Ammon's horn (tissue), 1 donor: ENCODE results near the gene NFATC1.

ENCODE experiments used
- DNase-seq: peaks from one replicate; pipeline ENCODE4 v3.0.0-alpha.2; 2016; ENCODE audit warnings: low spot score

The NFATC1 gene

DNA sequence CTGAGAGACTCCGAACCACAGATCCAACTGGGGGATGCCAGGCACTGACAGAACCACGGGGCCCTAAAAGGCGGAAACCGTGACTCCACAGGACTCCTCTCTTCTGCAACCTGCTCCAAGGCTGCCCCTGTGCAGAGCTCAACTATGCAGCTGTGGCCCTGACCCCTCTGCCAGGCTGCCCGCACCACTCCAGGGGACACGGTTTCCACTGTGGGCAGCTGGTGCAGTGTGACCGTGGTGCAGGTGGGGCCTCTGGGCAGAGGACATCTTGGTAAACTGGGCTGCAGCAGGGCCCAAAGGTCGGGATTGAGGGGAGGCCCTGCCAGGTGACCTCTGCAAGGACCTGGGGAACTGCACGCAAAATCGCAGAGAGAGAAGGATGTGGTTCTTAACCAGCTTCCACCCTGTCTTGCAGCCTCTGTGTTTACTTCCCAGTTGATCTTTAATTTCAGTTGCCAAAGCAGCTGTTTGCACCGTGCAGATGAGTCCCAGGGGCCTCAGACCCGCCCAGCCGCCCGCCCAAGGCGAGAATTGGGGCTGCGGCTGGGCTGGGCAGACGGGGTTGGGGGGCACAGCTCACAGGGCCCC, 179.3 kb downstream of the NFATC1 start:
- DNase-seq, result no peak

DNA sequence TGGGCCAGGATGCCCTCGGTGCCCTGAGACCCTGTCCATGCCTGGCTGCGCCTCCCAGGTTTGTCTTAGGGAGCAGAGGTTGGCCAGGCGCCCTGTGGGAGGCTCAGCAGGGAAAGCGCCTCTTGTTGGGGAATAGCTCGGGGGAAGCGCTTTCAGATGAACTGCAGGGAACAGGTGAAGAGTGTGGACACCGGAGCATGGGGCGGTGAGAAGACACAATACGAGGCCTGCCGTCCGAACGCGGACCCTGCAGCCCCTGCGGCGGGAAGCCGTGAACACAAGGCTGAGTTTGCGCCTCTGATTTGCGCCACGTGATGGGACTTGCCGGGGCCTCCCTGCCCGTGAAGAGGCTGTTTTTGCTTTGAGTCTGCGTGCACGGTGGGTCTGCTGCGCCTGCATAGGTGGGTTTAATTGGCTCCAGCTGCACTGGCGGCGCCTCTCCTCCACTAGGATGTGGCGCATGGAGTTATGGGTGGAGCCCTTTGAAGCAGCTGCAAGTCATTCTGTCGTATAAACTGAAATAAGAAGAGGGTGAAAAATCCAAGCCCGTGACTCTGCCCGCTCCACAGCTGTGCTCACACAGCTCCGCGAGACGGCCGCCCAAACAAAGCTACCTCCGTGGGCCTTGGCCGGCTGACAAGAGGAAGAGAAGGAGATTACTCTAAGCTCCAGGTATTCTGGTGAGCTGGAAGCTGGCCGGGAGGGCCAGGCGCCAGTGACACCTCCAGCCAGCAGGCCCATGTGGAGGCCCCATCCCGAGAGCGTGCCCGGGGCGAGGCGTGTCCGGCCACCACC, 180.4 kb downstream of the NFATC1 start:
- no peak for DNase-seq

DNA sequence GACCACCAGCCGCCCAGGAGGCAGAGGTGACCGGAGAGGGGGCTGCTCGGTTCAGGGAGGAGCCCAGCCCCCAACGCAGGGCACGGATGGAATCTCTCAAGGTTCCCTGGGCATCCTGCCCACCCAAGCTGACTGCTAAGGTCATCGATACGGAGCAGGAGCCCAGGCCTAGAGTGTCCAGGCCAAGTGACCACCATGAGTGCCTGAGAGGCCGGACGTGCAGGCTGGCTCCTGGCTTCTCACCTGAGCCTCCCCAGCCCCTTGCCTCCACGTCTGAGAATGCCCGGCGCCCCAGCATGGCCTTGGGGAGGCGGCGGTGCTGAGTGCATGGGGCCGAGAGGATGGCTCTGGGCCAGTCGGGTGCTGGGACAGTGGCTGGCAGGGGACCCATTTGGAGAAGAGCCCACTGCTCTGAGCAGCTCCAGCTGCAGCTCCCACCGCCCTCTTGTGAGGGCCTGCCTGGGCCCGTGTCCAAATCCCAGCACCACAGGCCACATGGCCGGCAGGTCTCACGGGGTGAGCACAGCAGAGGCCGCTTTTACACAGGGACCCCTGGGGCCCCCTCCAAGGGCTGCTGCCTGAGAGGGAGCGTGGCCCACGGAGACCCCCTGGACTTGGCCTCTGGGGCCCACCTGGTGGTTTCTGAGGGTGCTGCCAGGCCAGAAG, 181.1 kb downstream of the NFATC1 start:
- peak; percentile 93 for DNase-seq

DNA sequence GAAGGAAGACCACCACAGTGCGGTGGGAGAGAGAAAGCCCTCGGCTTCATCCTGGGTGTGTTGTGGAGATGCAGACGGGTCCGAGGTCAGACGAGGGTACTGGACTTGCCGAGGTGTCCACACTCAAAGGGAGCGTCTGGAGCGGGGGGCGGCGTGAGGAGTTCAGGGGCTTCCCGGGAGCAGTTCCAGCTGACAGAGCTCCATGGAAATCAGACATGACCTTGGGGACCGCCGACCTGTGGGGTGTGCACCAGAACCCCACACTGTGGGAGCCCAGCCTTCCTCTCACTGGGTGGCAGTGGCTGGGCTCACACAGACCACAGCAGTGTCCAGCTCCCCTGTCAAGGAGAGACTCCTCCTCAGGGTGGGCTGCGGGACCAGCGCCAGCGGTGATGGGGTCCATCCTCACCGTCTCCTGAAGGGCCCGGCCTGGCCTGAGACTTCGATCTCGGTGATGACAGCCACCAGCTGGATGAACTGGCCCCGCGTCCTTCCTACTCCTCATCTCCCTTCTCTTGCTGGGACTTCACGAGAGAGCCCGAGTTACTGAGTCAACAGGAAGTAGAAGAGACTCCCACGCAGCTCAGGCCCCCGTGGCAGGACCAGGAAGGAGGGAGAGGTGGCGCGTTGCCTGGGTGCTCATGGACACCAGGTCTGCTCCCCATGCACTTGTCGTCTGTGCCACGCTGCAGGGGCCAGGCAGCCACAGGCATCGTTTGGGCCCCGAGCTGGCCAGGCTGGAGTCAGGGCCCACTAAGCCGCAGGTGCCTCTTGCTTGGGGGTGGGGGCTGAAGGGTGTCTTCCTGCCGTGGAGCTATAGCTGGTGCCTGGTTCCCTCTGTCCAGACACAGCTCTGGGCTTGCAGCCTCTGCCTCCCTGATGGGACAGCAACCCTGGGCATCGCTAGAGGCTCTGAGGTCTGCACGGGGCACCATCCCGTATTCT, 182.0 kb downstream of the NFATC1 start:
- no peak for DNase-seq

DNA sequence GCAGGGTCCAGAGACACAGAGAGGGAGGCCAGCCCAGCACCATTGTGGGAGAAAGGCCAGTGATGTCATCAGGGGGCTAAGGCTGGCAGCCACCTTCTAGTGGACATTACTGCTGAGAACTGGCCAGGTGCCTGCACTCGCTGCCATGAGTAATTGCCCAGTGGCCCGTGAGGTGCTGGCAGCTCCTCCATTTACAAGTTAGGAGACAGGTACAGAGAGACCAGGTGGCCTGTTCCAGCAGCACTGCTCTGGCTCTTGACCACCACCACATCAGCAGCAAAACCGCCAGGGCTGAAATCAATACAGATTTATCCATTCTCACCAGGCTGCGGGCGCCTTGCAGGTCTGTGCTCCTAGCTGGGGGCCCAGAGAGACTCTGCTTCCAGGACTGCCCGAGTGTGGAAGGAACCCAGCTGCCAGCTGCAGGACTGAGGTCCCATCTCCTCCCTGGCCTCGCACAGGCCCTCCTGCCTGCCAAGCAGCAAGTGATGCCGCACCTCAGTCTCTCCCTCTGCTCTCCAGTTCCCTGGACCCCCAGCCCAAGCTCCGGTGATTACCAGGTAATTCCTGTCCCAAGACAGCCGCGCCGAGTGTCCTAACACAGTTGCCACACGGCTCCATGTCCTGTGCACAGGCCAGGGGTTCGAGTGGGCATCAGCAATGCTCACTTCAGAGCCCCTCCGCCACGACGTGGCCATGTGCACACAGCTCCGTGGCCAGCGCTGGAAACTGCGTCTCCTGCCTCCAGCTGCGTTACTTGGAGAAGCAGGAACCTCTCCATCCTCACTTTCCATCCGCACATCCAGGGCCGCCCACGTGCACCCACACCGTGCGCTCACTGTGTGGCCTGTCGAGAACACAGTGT, 182.9 kb downstream of the NFATC1 start:
- DNase-seq, result no peak
